Gastrocnemius medialis (tissue), 4 donors: ENCODE results near the gene GCSH.

Experiments
- POLR2A ChIP-seq, 2 donors: fragments of 450-650 bp; IDR thresholded peaks; one replicate each; pipeline ENCODE4 v1.6.1; 2017; ENCODE audit warnings: antibody characterized with exemption in 2 of 2, mild to moderate bottlenecking in 2 of 2, moderate library complexity in 2 of 2
- TF ChIP-seq, protein P1 (sequence below), 5 experiments: fragments of 450-650 bp in 3 of 5; fragments of 200-600 bp in 2 of 5; sonication (generic) in 2 of 5; IDR thresholded peaks in 4 of 5; conservative IDR thresholded peaks in 1 of 5; 1 replicate in 4 of 5; 2 replicates in 1 of 5; pipeline ENCODE4 v1.5.1; 2016 to 2019; ENCODE audit warnings: antibody characterized with exemption in 5 of 5, mild to moderate bottlenecking in 3 of 5, moderate library complexity in 3 of 5

- TF ChIP-seq, protein P1, sequence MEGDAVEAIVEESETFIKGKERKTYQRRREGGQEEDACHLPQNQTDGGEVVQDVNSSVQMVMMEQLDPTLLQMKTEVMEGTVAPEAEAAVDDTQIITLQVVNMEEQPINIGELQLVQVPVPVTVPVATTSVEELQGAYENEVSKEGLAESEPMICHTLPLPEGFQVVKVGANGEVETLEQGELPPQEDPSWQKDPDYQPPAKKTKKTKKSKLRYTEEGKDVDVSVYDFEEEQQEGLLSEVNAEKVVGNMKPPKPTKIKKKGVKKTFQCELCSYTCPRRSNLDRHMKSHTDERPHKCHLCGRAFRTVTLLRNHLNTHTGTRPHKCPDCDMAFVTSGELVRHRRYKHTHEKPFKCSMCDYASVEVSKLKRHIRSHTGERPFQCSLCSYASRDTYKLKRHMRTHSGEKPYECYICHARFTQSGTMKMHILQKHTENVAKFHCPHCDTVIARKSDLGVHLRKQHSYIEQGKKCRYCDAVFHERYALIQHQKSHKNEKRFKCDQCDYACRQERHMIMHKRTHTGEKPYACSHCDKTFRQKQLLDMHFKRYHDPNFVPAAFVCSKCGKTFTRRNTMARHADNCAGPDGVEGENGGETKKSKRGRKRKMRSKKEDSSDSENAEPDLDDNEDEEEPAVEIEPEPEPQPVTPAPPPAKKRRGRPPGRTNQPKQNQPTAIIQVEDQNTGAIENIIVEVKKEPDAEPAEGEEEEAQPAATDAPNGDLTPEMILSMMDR (IDR thresholded peaks at IDR 0.05 in 4 of 5, conservative IDR thresholded peaks at IDR 0.05 in 1 of 5), result no peak
- peak in 1 of 2 donors; percentile 22 for TF ChIP-seq POLR2A (IDR thresholded peaks at IDR 0.05)
Measured at GRCh38 chr16:81036751-81037350, 59.3 kb downstream of the GCSH start.
